ENCODE measurements around the gene ZNF185.

GRCh38 chrX:152908486-152908885 is 10.6 kb downstream of the ZNF185 start:
- TF ChIP-seq, protein P1, sequence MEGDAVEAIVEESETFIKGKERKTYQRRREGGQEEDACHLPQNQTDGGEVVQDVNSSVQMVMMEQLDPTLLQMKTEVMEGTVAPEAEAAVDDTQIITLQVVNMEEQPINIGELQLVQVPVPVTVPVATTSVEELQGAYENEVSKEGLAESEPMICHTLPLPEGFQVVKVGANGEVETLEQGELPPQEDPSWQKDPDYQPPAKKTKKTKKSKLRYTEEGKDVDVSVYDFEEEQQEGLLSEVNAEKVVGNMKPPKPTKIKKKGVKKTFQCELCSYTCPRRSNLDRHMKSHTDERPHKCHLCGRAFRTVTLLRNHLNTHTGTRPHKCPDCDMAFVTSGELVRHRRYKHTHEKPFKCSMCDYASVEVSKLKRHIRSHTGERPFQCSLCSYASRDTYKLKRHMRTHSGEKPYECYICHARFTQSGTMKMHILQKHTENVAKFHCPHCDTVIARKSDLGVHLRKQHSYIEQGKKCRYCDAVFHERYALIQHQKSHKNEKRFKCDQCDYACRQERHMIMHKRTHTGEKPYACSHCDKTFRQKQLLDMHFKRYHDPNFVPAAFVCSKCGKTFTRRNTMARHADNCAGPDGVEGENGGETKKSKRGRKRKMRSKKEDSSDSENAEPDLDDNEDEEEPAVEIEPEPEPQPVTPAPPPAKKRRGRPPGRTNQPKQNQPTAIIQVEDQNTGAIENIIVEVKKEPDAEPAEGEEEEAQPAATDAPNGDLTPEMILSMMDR (IDR thresholded peaks at IDR 0.05): no peak
- TF ChIP-seq POLR2A (IDR thresholded peaks at IDR 0.05) (no peak), POLR2AphosphoS5 (IDR thresholded peaks at IDR 0.05) (no peak)
